Peyer's patch (tissue), 4 donors: ENCODE results near the gene VMP1. TPM values are rescaled to one million over a fixed set of nuclear protein-coding genes. Genes with fewer than 3 reads are reported as not detected.

Source experiments
- DNase-seq, 3 donors: peaks; one replicate each; pipeline ENCODE4 v3.0.0-alpha.2; 2017 to 2019
- H3K27ac ChIP-seq, 4 donors: fragments of 200-600 bp; sonication (generic); one replicate each; pipeline ENCODE4 v1.5.1; 2016 to 2019
- H3K27me3 ChIP-seq, 2 donors: fragments of 200-600 bp; sonication (generic); one replicate each; pipeline ENCODE4 v1.5.1; 2019
- H3K36me3 ChIP-seq, 3 donors: fragments of 200-600 bp; sonication (generic); one replicate each; pipeline ENCODE4 v1.5.1; 2016 to 2019
- H3K4me1 ChIP-seq, 4 donors: fragments of 200-600 bp; sonication (generic); one replicate each; pipeline ENCODE4 v1.5.1; 2016 to 2019
- H3K4me3 ChIP-seq, 4 donors: fragments of 200-600 bp; sonication (generic); 1 replicate in 3 of 4; 2 replicates in 1 of 4; pipeline ENCODE4 v1.5.1; 2016 to 2019; ENCODE audit warnings: mild to moderate bottlenecking in 1 of 4
- H3K9me3 ChIP-seq, 4 donors: fragments of 200-600 bp; sonication (generic); one replicate each; pipeline ENCODE4 v1.5.1; 2016 to 2019; ENCODE audit warnings: mild to moderate bottlenecking in 1 of 4
- POLR2A ChIP-seq, 2 donors: fragments of 450-650 bp; IDR thresholded peaks; one replicate each; pipeline ENCODE4 v1.5.1; 2017; ENCODE audit warnings: antibody characterized with exemption in 2 of 2, mild to moderate bottlenecking in 2 of 2, moderate library complexity in 2 of 2
- total RNA-seq, 4 donors: library from RNA; depleted of rRNA; stranded (reverse); fragments of >200 nt; gene quantifications; one replicate each; pipeline ENCODE4 v1.1.0, GENCODE V29; 2016
- TF ChIP-seq, protein P1 (sequence below), 6 experiments: fragments of 450-650 bp in 4 of 6; fragments of 200-600 bp in 2 of 6; sonication (generic) in 1 of 6; IDR thresholded peaks; one replicate each; pipeline ENCODE4 v1.5.1; 2017 to 2019; ENCODE audit warnings: antibody characterized with exemption in 6 of 6, mild to moderate bottlenecking in 3 of 6, moderate library complexity in 1 of 6

VMP1 gene
- total RNA-seq, 4 donors from 2014 or later = 228 to 366 (median 332) TPM

DNA sequence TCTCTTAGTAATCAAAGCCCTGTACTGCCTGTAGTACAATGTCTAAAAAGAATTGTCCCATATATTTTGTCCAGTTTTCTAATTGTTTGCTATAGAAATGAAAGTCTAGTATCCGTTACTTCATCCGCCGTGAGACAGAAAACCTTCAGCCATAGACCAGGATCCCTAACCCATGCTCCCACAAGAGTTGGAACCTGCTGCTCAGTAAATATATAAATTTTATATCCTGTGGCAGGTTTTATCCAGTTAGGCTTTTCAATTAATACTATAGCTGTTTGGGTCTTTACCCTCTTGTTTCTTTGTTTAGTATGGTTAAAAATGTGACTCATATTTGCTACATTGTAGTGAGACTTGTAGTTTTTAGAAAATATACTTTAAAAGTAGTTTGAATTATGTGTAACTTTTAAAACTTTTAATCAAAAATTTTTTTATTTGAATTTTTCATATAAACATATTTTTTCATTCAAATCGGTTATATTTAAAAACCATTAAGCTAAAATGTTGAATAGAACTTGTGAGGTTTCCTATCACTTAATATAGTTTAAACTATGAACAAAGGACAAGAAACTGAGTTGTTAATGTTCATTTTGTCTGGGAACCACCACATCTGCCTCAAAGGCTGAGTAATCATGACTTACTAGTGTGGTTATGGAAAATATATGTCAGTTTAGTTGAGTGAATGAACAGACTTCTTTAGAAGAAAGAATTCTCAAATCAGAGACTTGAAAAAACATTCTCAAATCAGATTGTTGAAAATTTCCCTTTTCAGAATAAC lies 54.8 kb downstream of the VMP1 start:
- no peak for TF ChIP-seq POLR2A (IDR thresholded peaks at IDR 0.05)
- TF ChIP-seq, protein P1, sequence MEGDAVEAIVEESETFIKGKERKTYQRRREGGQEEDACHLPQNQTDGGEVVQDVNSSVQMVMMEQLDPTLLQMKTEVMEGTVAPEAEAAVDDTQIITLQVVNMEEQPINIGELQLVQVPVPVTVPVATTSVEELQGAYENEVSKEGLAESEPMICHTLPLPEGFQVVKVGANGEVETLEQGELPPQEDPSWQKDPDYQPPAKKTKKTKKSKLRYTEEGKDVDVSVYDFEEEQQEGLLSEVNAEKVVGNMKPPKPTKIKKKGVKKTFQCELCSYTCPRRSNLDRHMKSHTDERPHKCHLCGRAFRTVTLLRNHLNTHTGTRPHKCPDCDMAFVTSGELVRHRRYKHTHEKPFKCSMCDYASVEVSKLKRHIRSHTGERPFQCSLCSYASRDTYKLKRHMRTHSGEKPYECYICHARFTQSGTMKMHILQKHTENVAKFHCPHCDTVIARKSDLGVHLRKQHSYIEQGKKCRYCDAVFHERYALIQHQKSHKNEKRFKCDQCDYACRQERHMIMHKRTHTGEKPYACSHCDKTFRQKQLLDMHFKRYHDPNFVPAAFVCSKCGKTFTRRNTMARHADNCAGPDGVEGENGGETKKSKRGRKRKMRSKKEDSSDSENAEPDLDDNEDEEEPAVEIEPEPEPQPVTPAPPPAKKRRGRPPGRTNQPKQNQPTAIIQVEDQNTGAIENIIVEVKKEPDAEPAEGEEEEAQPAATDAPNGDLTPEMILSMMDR (IDR thresholded peaks at IDR 0.05) = no peak
- peaks cover 0 to 20% (median 0%) of the 10 kb centered on the region in 3 donors for H3K36me3 ChIP-seq
- no peaks in the 10 kb centered on the region for H3K27me3 ChIP-seq
- H3K4me3 ChIP-seq = no peak overlapping the region
- H3K4me1 ChIP-seq = no peaks in the 10 kb centered on the region
- no peak for DNase-seq
- H3K27ac ChIP-seq = peak overlapping the region in 1 of 4 donors; percentile 12
- no peaks in the 10 kb centered on the region for H3K9me3 ChIP-seq

DNA sequence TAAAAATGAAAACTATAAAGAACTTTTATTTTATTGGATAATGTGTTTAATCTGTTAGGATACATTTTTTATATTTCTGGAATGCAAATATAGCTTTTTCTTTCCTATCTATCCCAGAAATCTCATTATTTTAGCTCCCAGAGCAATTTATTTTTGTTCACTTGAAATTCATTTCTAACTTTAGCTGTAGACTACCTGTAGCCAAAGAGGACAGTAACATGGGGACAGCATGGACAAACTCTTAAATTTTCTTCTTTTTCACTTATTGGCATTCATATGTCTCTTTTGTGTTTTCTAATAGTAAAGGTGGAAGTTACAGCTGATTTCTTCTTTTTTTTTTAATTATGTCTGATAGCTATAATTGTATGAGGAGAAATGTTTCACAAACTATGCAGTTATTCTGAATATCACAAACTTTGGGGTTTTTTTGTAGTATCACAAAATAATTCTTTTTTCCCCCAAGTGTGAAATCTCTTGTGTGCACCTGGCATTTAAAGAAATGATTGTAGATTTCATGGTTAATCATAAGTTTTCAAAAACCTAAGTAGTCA lies 55.4 kb downstream of the VMP1 start:
- H3K4me1 ChIP-seq = no peaks in the 10 kb centered on the region
- no peak overlapping the region for H3K27ac ChIP-seq
- TF ChIP-seq, protein P1 (IDR thresholded peaks at IDR 0.05) = no peak
- no peak for TF ChIP-seq POLR2A (IDR thresholded peaks at IDR 0.05)
- no peaks in the 10 kb centered on the region for H3K27me3 ChIP-seq
- no peaks in the 10 kb centered on the region for H3K9me3 ChIP-seq
- H3K36me3 ChIP-seq = peaks cover 0 to 26% (median 0%) of the 10 kb centered on the region in 3 donors
- DNase-seq = no peak
- H3K4me3 ChIP-seq = no peak overlapping the region

DNA sequence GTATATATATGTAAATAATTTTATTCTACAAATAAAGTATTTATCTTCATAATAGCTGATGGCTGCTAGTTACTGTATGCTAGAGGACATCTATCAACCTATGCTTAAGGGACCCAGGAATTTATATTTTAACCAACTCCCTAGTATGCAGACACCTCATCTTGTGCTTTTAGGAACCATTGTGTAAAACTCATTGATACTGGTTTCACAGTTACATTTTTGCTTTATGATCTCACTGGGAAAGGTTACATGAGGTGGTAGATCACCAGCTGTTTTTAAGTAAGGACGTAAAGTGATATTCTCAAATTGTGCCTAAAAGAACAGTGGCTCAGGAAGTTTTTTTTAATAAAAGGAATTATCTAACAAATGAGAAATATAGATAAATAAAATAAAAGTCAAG lies 56.4 kb downstream of the VMP1 start:
- H3K36me3 ChIP-seq = peaks cover 0 to 28% (median 0%) of the 10 kb centered on the region in 3 donors
- H3K27ac ChIP-seq = no peak overlapping the region
- no peaks in the 10 kb centered on the region for H3K27me3 ChIP-seq
- TF ChIP-seq, protein P1 (IDR thresholded peaks at IDR 0.05) = no peak
- no peak for TF ChIP-seq POLR2A (IDR thresholded peaks at IDR 0.05)
- H3K4me1 ChIP-seq = no peaks in the 10 kb centered on the region
- DNase-seq = no peak
- no peaks in the 10 kb centered on the region for H3K9me3 ChIP-seq
- H3K4me3 ChIP-seq = no peak overlapping the region

DNA sequence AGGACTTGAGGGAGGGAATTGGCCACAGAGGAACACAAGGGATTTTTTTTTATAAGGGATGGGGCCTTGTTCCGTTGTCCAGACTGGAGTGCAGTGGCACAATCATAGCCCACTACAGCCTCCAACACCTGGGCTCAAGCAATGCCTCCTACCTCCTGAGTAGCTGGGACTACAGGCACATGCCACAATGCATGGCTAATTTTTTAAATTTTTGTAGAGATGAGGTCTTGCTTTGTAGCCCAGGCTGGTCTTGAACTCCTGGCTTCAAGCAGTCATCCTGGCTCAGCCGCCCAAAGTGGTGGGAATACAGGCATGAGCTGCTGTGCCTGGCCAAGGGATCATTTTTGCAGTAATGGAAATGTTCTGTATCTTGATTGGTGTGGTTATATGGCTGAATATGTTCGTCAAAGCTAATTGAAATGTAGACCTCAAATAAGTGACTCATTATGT lies 56.9 kb downstream of the VMP1 start:
- Histone ChIP-seq H3K27me3 (no peaks in the 10 kb centered on the region), H3K4me3 (no peak overlapping the region), H3K9me3 (no peaks in the 10 kb centered on the region), H3K36me3 (peaks cover 0 to 28% (median 0%) of the 10 kb centered on the region in 3 donors), H3K4me1 (no peaks in the 10 kb centered on the region), H3K27ac (peak overlapping the region in 1 of 4 donors; percentile 22)
- DNase-seq = no peak
- no peak for TF ChIP-seq POLR2A (IDR thresholded peaks at IDR 0.05)
- TF ChIP-seq, protein P1 (IDR thresholded peaks at IDR 0.05) = no peak

DNA sequence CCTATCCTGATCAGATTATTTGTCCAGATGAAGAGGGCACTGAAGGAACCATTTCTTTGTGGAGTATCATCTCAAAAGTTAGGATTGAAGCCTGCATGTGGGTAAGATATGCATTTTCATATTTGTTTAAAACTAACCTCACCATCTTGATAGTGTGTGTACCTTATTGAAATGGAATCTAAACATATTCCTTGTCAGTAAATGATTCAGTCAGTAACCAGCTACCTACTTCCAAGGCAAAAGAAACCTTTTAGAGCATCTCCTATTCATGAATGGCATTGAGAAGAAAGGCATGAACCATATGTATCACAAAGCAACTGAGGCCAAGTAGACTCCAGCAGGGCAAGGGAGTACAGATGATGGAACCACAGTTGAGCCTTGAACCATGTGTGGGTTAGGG lies 57.6 kb downstream of the VMP1 start:
- H3K9me3 ChIP-seq = no peaks in the 10 kb centered on the region
- no peak overlapping the region for H3K4me3 ChIP-seq
- no peak overlapping the region for H3K27ac ChIP-seq
- TF ChIP-seq, protein P1 (IDR thresholded peaks at IDR 0.05) = no peak
- no peak for TF ChIP-seq POLR2A (IDR thresholded peaks at IDR 0.05)
- peaks cover 0 to 28% (median 0%) of the 10 kb centered on the region in 3 donors for H3K36me3 ChIP-seq
- H3K4me1 ChIP-seq = no peaks in the 10 kb centered on the region
- no peak for DNase-seq
- no peaks in the 10 kb centered on the region for H3K27me3 ChIP-seq
